Activated T-helper 9 cell treated with anti-CD3 and anti-CD28 coated beads, Interleukin-2, amount 50 U/mL, for 16 hours (primary cell): ENCODE results near the gene PRICKLE1.

Experiments used
- DNase-seq: peaks from one replicate; pipeline ENCODE4 v3.0.0-alpha.2; 2020; ENCODE audit warnings: low read depth

The PRICKLE1 gene

GRCh38 chr12:42589465-42590329 lies at the start of gene PRICKLE1:
TSS of gene PRICKLE1 (minus strand) at chr12:42589746. CDS start at chr12:42472516, 117,230 bp downstream.
- DNase-seq, result no peak

GRCh38 chr12:42638697-42639096 lies 49.2 kb upstream of the PRICKLE1 start:
- no peak for DNase-seq

GRCh38 chr12:42638011-42638410 lies 48.5 kb upstream of the PRICKLE1 start:
- DNase-seq, result no peak

GRCh38 chr12:42636993-42637392 lies 47.4 kb upstream of the PRICKLE1 start:
- DNase-seq, result no peak

GRCh38 chr12:42633594-42633993 lies 44.0 kb upstream of the PRICKLE1 start:
- DNase-seq, result no peak

- DNase-seq, result no peak
These were observed 42.0 kb upstream of the PRICKLE1 start for GRCh38 chr12:42631513-42631912.

- no peak for DNase-seq
These were observed 40.8 kb upstream of the PRICKLE1 start for GRCh38 chr12:42630314-42630713.

GRCh38 chr12:42627151-42627550 lies 37.6 kb upstream of the PRICKLE1 start:
- DNase-seq, result no peak

GRCh38 chr12:42625611-42626010 lies 36.1 kb upstream of the PRICKLE1 start:
- DNase-seq, result no peak

- no peak for DNase-seq
These were observed 28.1 kb upstream of the PRICKLE1 start for GRCh38 chr12:42617622-42618021.

GRCh38 chr12:42615006-42615405 lies 25.5 kb upstream of the PRICKLE1 start:
- DNase-seq, result no peak

- no peak for DNase-seq
These were observed 22.7 kb upstream of the PRICKLE1 start for GRCh38 chr12:42612231-42612613.

- DNase-seq, result no peak
These were observed 22.2 kb upstream of the PRICKLE1 start for GRCh38 chr12:42611571-42612230.

GRCh38 chr12:42609605-42610004 lies 20.1 kb upstream of the PRICKLE1 start:
- DNase-seq, result no peak

GRCh38 chr12:42608196-42608825 lies 18.8 kb upstream of the PRICKLE1 start:
- no peak for DNase-seq

GRCh38 chr12:42607584-42608058 lies 18.1 kb upstream of the PRICKLE1 start:
- no peak for DNase-seq

- no peak for DNase-seq
These were observed 16.9 kb upstream of the PRICKLE1 start for GRCh38 chr12:42606471-42606870.

- DNase-seq, result no peak
These were observed 16.1 kb upstream of the PRICKLE1 start for GRCh38 chr12:42605685-42606084.

GRCh38 chr12:42603246-42603990 lies 13.9 kb upstream of the PRICKLE1 start:
- DNase-seq, result no peak

- DNase-seq, result no peak
These were observed 4.3 kb upstream of the PRICKLE1 start for GRCh38 chr12:42593874-42594273.

GRCh38 chr12:42590330-42590934 lies 886 bp upstream of the PRICKLE1 start:
- no peak for DNase-seq
